GM18520 (cell line): ENCODE results near the gene TSPAN15.

ENCODE experiments used
- ATAC-seq: cut with Tn5 transposase; IDR thresholded peaks from one replicate; pipeline ENCODE4 v1.9.1; 2021; ENCODE audit not compliant: unreplicated experiment

The TSPAN15 gene

GRCh38 chr10:69464801-69465401 lies 13.6 kb downstream of the TSPAN15 start:
- ATAC-seq = peak; percentile 58

- no peak for ATAC-seq
These were observed 14.3 kb downstream of the TSPAN15 start for GRCh38 chr10:69465457-69466157.

- ATAC-seq = no peak
These were observed 14.9 kb downstream of the TSPAN15 start for GRCh38 chr10:69466158-69466490.

- ATAC-seq = no peak
These were observed 15.4 kb downstream of the TSPAN15 start for GRCh38 chr10:69466689-69467088.

GRCh38 chr10:69467928-69468750 lies 16.9 kb downstream of the TSPAN15 start:
- ATAC-seq = no peak

- no peak for ATAC-seq
These were observed 17.5 kb downstream of the TSPAN15 start for GRCh38 chr10:69468751-69469089.

- no peak for ATAC-seq
These were observed 18.7 kb downstream of the TSPAN15 start for GRCh38 chr10:69469976-69470375.

GRCh38 chr10:69470463-69471384 lies 19.5 kb downstream of the TSPAN15 start:
- ATAC-seq = no peak

- ATAC-seq = no peak
These were observed 20.9 kb downstream of the TSPAN15 start for GRCh38 chr10:69472142-69472541.

- no peak for ATAC-seq
These were observed 21.3 kb downstream of the TSPAN15 start for GRCh38 chr10:69472544-69472943.

- no peak for ATAC-seq
These were observed 22.2 kb downstream of the TSPAN15 start for GRCh38 chr10:69473304-69473990.

GRCh38 chr10:69474742-69475432 lies 23.6 kb downstream of the TSPAN15 start:
- no peak for ATAC-seq

- ATAC-seq = no peak
These were observed 24.2 kb downstream of the TSPAN15 start for GRCh38 chr10:69475433-69475830.

GRCh38 chr10:69477968-69478597 lies 26.8 kb downstream of the TSPAN15 start:
- ATAC-seq = no peak

GRCh38 chr10:69479240-69480067 lies 28.2 kb downstream of the TSPAN15 start:
- no peak for ATAC-seq

GRCh38 chr10:69480068-69480412 lies 28.8 kb downstream of the TSPAN15 start:
- no peak for ATAC-seq

- ATAC-seq = no peak
These were observed 30.0 kb downstream of the TSPAN15 start for GRCh38 chr10:69481305-69481704.

GRCh38 chr10:69481811-69482524 lies 30.7 kb downstream of the TSPAN15 start:
- no peak for ATAC-seq
